Lower leg skin (tissue), 4 donors: ENCODE data around the gene TRPM3. TPM values are rescaled to one million over a fixed set of nuclear protein-coding genes. Genes with fewer than 3 reads are reported as not detected.

Source experiments
- DNase-seq, 2 donors: peaks; one replicate each; pipeline ENCODE4 v3.0.0-alpha.2; 2019; ENCODE audit warnings: low spot score in 2 of 2
- H3K4me3 ChIP-seq: fragments of 200-600 bp; sonication (generic); 2 replicates; pipeline ENCODE4 v1.5.1; 2017; ENCODE audit warnings: mild to moderate bottlenecking, low read depth; ENCODE audit not compliant: poor library complexity, severe bottlenecking
- POLR2A ChIP-seq, 2 donors: fragments of 450-650 bp; IDR thresholded peaks; one replicate each; pipeline ENCODE4 v1.6.1; 2016 to 2017; ENCODE audit warnings: antibody characterized with exemption in 2 of 2, mild to moderate bottlenecking in 1 of 2, moderate library complexity in 1 of 2
- WGBS, 2 donors: methylation state at CpG; one replicate each; pipeline ENCODE4 v1.1.5; 2018; 5-methylcytosine and 5-hydroxymethylcytosine counted together
- intact Hi-C: fragments of 100-400 bp; cut with DNase I; formaldehyde crosslinking; loops from one replicate; pipeline ENCODE4 v1.15.0; 2023; ENCODE audit warnings: low total_unique reads
- total RNA-seq, 4 donors: library from RNA; depleted of rRNA; stranded (reverse); fragments of >200 nt; gene quantifications; one replicate each; pipeline ENCODE4 v1.1.0, GENCODE V29; 2016
- TF ChIP-seq, protein P1 (sequence below), 3 donors: fragments of 450-650 bp; IDR thresholded peaks; one replicate each; pipeline ENCODE4 v1.5.1; 2016; ENCODE audit warnings: antibody characterized with exemption in 3 of 3, mild to moderate bottlenecking in 3 of 3, moderate library complexity in 2 of 3

The TRPM3 gene
- total RNA-seq, 4 donors from 2014 or later, result 0.10 to 0.29 TPM; not detected in 2

DNA sequence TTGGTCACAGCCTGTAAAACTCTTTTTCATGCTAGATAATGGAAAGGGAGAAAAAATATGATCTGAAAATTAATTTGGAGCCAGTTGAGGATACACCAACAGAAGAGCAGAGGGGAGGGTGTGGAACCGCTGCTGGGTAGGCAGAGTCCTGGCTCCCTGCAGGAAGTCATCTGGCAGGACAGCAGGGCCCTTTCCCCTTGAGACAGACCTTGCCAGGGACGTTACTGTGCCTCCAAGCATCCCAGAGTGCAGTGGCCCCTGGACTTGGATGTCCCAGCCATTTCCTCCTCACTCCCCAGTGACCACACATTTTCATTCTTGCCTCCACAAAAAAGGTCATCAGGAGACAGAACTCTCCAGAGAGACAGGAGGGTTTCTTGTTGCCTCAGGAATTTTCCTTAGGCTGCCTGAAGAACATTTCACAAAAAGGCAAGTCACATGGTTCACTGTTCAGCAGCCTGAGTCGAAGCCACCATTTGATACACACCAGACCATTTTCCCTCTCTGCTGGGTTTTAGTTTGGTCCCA, 5.9 kb downstream of the TRPM3 start:
- TF ChIP-seq POLR2A (IDR thresholded peaks at IDR 0.05), result no peak
- TF ChIP-seq, protein P1, sequence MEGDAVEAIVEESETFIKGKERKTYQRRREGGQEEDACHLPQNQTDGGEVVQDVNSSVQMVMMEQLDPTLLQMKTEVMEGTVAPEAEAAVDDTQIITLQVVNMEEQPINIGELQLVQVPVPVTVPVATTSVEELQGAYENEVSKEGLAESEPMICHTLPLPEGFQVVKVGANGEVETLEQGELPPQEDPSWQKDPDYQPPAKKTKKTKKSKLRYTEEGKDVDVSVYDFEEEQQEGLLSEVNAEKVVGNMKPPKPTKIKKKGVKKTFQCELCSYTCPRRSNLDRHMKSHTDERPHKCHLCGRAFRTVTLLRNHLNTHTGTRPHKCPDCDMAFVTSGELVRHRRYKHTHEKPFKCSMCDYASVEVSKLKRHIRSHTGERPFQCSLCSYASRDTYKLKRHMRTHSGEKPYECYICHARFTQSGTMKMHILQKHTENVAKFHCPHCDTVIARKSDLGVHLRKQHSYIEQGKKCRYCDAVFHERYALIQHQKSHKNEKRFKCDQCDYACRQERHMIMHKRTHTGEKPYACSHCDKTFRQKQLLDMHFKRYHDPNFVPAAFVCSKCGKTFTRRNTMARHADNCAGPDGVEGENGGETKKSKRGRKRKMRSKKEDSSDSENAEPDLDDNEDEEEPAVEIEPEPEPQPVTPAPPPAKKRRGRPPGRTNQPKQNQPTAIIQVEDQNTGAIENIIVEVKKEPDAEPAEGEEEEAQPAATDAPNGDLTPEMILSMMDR (IDR thresholded peaks at IDR 0.05), result no peak
- intact Hi-C loops, result no loop called here
- DNase-seq, result no peak
- no peak overlapping the region for H3K4me3 ChIP-seq
- WGBS, 2 donors, result 51 to 56% methylated on average over 3 of the region's 3 CpGs

DNA sequence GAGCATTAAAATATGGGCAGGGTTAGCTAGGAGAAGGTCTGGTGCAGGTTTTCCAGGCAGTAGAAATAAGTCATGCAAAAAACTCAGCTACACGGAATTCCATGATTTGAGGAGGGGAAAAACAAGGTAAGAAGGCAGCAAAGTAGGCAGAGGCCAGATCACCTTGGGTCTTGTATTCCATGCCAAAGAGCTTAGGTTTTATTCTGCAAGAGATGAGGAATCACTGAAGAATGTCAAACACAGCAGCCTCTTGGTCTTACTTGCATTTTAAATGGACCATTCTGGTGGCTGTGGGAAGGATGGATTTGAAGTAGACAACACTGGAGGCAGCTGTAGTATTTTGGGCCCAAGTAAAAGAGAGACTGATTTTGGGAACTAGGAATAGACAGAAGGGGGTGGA, 8.6 kb downstream of the TRPM3 start:
- 68 to 84% methylated on average over 1 of the region's 1 CpG for WGBS, 2 donors
- intact Hi-C loops, result no loop called here
- TF ChIP-seq, protein P1 (IDR thresholded peaks at IDR 0.05), result no peak
- no peak for TF ChIP-seq POLR2A (IDR thresholded peaks at IDR 0.05)

DNA sequence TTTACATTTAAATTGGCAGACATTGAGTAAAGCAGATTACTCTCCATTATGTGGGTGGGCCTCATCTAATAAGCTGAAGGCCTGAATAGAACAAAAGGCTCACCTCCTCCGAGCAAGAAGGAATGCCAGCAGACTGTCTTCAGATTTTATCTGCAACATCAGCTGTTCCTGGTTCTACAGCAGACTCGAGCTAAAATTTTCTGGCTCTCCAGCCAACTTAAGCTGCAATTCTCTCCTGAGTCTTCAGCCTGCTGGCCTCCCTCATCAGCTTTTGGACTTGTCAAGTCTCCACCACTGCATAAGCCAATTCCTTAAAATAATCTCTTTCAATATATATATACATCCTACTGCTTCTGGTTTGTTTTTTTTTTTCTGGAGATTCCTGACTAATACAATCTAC, 12.5 kb downstream of the TRPM3 start:
- no peak overlapping the region for H3K4me3 ChIP-seq
- intact Hi-C loops, result no loop called here
- TF ChIP-seq, protein P1 (IDR thresholded peaks at IDR 0.05), result no peak
- 25 to 42% methylated on average over 2 of the region's 2 CpGs for WGBS, 2 donors
- no peak for DNase-seq

More for the DNA sequence above, 8.6 kb downstream of the TRPM3 start:
- no peak overlapping the region for H3K4me3 ChIP-seq
- no peak for DNase-seq

DNA sequence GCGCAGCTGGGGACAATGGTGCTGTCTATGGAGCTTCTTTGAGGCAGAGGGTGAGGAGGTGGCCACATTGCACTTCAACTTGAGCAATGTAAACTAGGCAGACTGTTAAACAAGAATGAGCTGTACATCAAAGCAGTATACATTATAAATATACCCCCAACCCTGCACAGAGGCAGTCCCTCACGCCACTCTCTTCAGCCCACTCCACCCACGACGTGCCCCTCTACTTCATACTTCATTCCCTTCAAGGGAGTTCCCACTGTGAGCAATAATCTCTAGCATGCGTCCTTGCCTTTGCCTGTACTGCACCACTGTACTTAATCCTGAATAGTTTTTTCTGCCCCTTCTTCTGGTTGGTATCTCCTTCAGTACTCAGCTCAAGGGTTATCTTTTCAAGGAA, 14.4 kb downstream of the TRPM3 start:
- intact Hi-C loops, result no loop called here
- no peak for TF ChIP-seq POLR2A (IDR thresholded peaks at IDR 0.05)
- TF ChIP-seq, protein P1 (IDR thresholded peaks at IDR 0.05), result no peak
- DNase-seq, result no peak
- 75 to 86% methylated on average over 5 of the region's 5 CpGs for whole genome bisulfite sequencing, 2 donors
- H3K4me3 ChIP-seq, result no peak overlapping the region

DNA sequence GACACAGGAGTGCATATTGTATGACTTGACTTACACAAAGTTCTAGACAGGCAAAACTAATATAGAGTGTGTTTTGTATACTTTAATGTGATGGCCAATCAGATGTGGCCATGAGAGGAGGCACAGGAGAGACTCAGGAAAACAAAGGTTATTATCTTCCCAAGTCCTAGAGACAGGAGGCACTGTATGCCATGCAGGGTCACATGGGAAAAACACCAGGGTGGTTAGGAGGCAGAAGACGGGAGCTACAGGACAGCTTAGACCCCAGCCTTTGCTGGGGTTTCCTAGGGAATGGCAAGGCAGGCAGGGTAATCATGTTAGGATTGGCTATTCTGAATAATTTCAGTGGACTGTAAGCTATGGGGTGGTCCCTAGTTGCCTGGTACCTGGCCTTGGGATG, 16.2 kb downstream of the TRPM3 start:
- H3K4me3 ChIP-seq, result no peak overlapping the region
- intact Hi-C loops, result no loop called here
- 83 to 100% methylated on average over 1 of the region's 1 CpG for WGBS, 2 donors
- TF ChIP-seq, protein P1 (IDR thresholded peaks at IDR 0.05), result no peak
- TF ChIP-seq POLR2A (IDR thresholded peaks at IDR 0.05), result no peak
- no peak for DNase-seq

DNA sequence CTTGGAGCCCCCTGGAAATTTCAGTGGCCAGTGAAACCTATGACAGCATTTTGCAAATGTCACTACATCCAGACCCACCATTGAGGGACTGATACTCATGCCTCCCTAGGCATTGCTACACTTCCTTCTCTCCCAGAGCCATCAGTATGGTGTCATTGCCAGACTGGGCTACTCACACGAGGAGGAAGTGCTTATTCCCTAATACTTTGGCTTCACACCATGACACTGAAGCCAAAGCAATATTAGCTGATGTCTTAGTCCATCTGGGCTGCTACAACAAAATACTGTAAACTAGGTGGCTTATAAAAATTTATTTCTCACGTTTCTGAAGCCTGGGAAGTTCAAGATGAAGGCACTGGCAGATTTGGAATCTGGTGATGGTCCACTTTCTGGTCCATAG, 22.6 kb downstream of the TRPM3 start:
- WGBS, 2 donors, result 39 to 47% methylated on average over 2 of the region's 2 CpGs
- DNase-seq, result no peak
- intact Hi-C loops, result no loop called here

More for the DNA sequence above, 22.6 kb downstream of the TRPM3 start:
- TF ChIP-seq, protein P1 (IDR thresholded peaks at IDR 0.05), result no peak
- no peak for TF ChIP-seq POLR2A (IDR thresholded peaks at IDR 0.05)
- H3K4me3 ChIP-seq, result no peak overlapping the region
